ENCODE results near the gene DCUN1D1. TPM values are rescaled to one million over a fixed set of nuclear protein-coding genes. Genes with fewer than 3 reads are reported as not detected.

The DCUN1D1 gene
- total RNA-seq, 1 donor from 2014 or later = 25.5 TPM

DNA sequence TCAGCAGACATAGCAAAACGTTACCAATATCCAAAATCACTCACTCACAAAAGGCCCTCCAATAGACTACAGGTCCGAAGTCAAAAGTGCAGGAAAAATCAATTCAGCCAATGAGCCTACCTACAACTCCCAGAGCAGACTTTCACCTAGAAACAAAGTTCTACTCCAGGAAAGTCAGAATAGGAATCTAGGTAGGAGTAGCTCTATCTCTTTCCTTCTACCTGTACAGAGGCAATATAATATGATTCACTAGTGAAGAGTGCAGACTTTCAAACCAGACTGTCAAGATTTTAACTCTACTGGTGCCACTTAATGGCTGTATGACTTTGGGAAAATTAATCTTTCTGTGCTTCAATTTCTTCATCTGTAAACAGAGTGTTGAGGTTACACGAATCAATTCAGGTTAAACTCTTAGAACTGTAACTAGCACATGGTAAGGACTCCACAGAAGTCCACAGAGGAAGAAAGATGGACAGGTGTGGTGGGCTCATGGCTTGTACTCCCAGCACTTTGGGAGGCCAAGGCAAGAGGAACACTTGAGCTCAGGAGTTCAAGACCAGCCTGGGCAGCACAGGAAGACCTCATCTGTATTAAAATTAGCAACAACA lies 9.4 kb downstream of the DCUN1D1 start:
- Histone ChIP-seq H3K27ac (no peak overlapping the region), H3K36me3 (no peaks in the 10 kb centered on the region), H3K4me1 (peaks cover 27% of the 10 kb centered on the region), H3K27me3 (no peaks in the 10 kb centered on the region), H3K9me3 (no peaks in the 10 kb centered on the region), H3K4me3 (no peak overlapping the region)
- no peak for TF ChIP-seq POLR2A (IDR thresholded peaks at IDR 0.05)
- TF ChIP-seq POLR2AphosphoS5 (IDR thresholded peaks at IDR 0.05; ENCODE audit: insufficient read depth in 1 of 2, low read depth in 1 of 2) = no peak
- TF ChIP-seq, protein P1, sequence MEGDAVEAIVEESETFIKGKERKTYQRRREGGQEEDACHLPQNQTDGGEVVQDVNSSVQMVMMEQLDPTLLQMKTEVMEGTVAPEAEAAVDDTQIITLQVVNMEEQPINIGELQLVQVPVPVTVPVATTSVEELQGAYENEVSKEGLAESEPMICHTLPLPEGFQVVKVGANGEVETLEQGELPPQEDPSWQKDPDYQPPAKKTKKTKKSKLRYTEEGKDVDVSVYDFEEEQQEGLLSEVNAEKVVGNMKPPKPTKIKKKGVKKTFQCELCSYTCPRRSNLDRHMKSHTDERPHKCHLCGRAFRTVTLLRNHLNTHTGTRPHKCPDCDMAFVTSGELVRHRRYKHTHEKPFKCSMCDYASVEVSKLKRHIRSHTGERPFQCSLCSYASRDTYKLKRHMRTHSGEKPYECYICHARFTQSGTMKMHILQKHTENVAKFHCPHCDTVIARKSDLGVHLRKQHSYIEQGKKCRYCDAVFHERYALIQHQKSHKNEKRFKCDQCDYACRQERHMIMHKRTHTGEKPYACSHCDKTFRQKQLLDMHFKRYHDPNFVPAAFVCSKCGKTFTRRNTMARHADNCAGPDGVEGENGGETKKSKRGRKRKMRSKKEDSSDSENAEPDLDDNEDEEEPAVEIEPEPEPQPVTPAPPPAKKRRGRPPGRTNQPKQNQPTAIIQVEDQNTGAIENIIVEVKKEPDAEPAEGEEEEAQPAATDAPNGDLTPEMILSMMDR (IDR thresholded peaks at IDR 0.05) = no peak
- DNase-seq (ENCODE audit: extremely low spot score in 2 of 2) = no peak
- intact Hi-C loops (cut with DNase I) = no loop called here

DNA sequence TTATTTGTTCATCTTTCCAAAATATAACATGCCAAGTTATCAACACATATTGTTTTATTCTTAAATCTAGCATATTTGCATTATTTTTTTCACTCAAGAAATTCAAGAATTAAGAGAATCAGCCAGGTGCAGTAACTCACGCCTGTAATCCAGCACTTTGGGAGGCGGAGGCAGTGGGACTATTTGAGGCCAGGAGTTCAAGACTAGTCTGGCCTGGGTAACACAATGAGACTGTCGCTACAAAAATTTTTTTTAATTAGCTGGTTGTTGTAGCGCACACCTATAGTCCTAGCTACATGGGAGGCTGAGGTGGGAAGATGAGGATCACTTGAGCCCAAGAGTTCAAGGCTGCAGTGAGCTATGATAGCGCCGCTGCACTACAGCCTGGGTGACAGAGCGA lies 10.5 kb downstream of the DCUN1D1 start:
- TF ChIP-seq, protein P1 (IDR thresholded peaks at IDR 0.05) = no peak
- TF ChIP-seq POLR2A (IDR thresholded peaks at IDR 0.05) = no peak
- TF ChIP-seq POLR2AphosphoS5 (IDR thresholded peaks at IDR 0.05; ENCODE audit: insufficient read depth in 1 of 2, low read depth in 1 of 2) = no peak
- H3K4me3 ChIP-seq = no peak overlapping the region
- H3K4me1 ChIP-seq = peaks cover 27% of the 10 kb centered on the region
- intact Hi-C loops (cut with DNase I) = no loop called here
- no peaks in the 10 kb centered on the region for H3K27me3 ChIP-seq
- H3K9me3 ChIP-seq = no peaks in the 10 kb centered on the region
- DNase-seq (ENCODE audit: extremely low spot score in 2 of 2) = no peak
- no peaks in the 10 kb centered on the region for H3K36me3 ChIP-seq
- H3K27ac ChIP-seq = no peak overlapping the region

DNA sequence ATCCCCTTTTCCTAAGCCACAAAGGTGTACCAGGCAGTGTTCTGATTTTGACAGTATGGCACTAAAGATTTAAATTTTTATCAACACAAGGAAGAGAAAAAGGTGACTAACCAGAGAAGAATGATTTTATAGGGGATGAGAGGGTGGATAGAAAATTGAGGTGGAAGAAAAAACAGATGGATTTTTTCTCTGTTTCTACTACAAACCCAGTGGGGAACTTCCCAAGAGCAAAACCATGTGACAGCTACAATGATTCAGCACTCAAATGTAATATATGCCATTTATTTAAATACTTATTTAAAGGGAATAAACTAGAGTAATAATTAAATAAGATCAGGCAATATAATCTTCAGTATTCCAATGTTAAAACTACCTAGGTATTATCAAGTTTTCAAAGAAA lies 11.1 kb downstream of the DCUN1D1 start:
- H3K9me3 ChIP-seq = no peaks in the 10 kb centered on the region
- H3K4me1 ChIP-seq = peaks cover 27% of the 10 kb centered on the region
- no peak for TF ChIP-seq POLR2A (IDR thresholded peaks at IDR 0.05)
- no peak for TF ChIP-seq POLR2AphosphoS5 (IDR thresholded peaks at IDR 0.05; ENCODE audit: insufficient read depth in 1 of 2, low read depth in 1 of 2)
- intact Hi-C loops (cut with DNase I) = no loop called here
- H3K27ac ChIP-seq = no peak overlapping the region
- no peak for DNase-seq (ENCODE audit: extremely low spot score in 2 of 2)
- no peaks in the 10 kb centered on the region for H3K27me3 ChIP-seq
- H3K4me3 ChIP-seq = no peak overlapping the region
- H3K36me3 ChIP-seq = no peaks in the 10 kb centered on the region

DNA sequence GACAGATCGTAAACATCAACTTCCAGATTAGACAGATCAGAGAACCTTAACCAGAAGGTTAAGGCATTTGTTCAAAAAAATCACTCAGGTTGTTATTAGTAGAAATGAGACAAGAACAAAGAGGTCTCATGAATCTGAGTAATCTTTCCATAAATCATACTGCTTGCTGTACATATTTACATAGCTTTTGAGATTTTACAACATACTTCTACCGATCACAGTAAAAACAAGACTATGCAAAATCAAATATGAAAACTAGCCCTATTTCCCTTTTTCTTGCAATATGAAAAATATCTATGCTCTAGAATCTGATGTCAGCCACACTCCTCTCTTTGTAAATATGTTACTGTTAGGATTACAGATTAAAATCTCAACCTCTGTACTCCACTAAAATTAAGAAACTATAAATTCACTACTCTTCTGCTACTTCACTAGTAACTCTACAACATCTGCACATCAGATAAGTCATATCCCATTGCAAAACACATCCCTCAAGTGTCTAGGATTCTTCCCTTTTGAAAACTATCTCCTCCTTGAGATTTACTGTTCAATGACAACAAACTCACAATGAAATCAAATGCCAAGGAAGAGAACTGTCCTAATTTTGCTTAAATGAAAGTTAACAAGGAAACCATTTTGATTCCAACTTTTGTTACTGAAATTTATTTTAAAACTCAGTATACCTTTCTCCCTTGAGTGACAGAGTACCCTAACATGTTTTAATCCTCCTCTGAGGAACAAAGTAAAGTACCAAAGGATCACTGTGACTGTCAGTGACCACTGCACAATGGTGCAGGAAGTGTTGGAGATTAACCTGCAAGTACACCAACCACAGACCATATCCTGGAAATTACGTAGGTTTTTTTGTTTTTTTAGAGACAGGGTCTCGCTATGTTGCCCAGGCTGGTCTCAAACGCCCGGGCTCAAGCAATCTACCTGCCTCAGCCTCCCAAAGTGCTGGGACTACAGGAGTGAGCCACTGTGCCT lies 12.8 kb downstream of the DCUN1D1 start:
- no peak for DNase-seq (ENCODE audit: extremely low spot score in 2 of 2)
- H3K36me3 ChIP-seq = no peaks in the 10 kb centered on the region
- no peaks in the 10 kb centered on the region for H3K27me3 ChIP-seq
- H3K27ac ChIP-seq = no peak overlapping the region
- intact Hi-C loops (cut with DNase I) = no loop called here
- H3K9me3 ChIP-seq = no peaks in the 10 kb centered on the region
- no peak overlapping the region for H3K4me3 ChIP-seq
- H3K4me1 ChIP-seq = peaks cover 31% of the 10 kb centered on the region
- TF ChIP-seq, protein P1 (IDR thresholded peaks at IDR 0.05) = no peak
- no peak for TF ChIP-seq POLR2A (IDR thresholded peaks at IDR 0.05)
- no peak for TF ChIP-seq POLR2AphosphoS5 (IDR thresholded peaks at IDR 0.05; ENCODE audit: insufficient read depth in 1 of 2, low read depth in 1 of 2)

DNA sequence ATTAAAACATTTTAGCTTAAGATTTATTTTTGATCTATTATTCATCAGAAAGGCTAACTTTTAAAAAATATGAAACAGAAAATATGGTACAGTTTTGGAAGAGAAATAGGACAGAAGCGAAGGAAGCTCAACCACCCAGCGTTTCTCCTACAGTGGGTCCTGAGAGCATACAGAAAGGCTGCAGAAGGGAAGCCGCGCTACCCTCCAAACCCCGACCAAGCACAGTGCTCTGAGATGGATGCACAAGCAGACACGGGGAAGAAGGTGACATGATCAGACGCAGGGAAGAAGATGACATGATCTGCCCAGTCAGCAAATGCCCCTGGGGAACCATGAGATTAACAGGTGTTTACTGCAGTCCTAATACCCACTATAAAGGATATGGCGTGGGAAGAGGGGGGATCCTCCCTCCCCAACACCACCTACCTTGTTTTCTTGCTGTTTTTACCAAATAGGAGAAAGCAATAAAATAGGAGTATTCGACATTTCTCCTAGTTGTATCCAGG lies 14.4 kb downstream of the DCUN1D1 start:
- TF ChIP-seq, protein P1 (IDR thresholded peaks at IDR 0.05) = no peak
- TF ChIP-seq POLR2A (IDR thresholded peaks at IDR 0.05) (no peak), POLR2AphosphoS5 (IDR thresholded peaks at IDR 0.05; ENCODE audit: insufficient read depth in 1 of 2, low read depth in 1 of 2) (no peak)
- DNase-seq (ENCODE audit: extremely low spot score in 2 of 2) = no peak
- intact Hi-C loops (cut with DNase I) = no loop called here
- Histone ChIP-seq H3K36me3 (no peaks in the 10 kb centered on the region), H3K4me1 (peaks cover 34% of the 10 kb centered on the region), H3K27me3 (no peaks in the 10 kb centered on the region), H3K9me3 (no peaks in the 10 kb centered on the region), H3K4me3 (no peak overlapping the region), H3K27ac (no peak overlapping the region)
